Raji (cell line): ENCODE measurements around the gene IER5L.

Experiments used
- POLR2A ChIP-seq: IDR thresholded peaks from 2 replicates; pipeline ENCODE4 v1.6.1; 2011; ENCODE audit warnings: low read depth, low read length, control low read depth; ENCODE audit not compliant: insufficient read depth

IER5L gene

GRCh38 chr9:129209580-129209979, 31.5 kb upstream of the IER5L start:
- no peak for TF ChIP-seq POLR2A

DNA sequence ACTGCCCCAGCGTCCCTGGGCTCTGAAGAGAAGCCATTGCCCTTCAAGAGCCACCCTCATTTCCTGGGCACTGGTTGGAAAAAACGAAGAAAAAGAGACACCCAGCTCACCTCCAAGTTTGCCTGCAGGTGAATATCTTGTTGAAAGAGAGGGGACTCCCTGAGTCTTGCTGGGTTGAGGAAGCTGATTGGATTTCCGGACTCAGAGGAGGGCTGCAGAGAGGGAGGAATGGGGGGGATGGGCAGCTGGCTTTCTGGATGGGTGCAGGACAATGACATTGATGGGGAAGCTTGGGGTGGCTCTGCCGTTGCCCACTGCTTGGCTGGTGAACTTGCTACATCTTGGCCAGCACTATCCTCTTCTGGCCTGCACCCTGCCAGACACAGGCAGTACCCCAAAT, 31.0 kb upstream of the IER5L start:
- TF ChIP-seq POLR2A = no peak

- no peak for TF ChIP-seq POLR2A
These were observed 30.4 kb upstream of the IER5L start for GRCh38 chr9:129208207-129209032.

DNA sequence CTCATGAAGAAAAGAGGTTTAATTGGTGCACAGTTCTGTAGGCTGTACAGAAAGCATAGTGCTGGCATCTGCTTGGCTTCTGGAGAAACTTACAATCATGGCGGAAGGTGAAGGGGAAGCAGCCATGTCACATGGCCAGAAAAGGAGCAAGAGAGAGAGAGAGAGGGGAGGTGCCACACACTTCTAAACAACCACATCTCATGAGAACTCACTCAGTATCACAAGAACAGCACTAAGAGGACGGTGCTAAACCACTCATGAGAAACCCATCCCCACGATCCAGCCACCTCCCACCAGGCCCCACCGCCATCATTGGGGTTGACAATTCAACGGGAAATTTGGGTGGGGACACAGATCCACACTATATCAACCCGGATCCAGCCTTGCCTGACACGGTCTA, 28.8 kb upstream of the IER5L start:
- TF ChIP-seq POLR2A = no peak

- no peak for TF ChIP-seq POLR2A
These were observed 28.3 kb upstream of the IER5L start for GRCh38 chr9:129206401-129206800.

GRCh38 chr9:129204840-129205239, 26.8 kb upstream of the IER5L start:
- TF ChIP-seq POLR2A = no peak

- no peak for TF ChIP-seq POLR2A
These were observed 25.5 kb upstream of the IER5L start for GRCh38 chr9:129203556-129203909.

- TF ChIP-seq POLR2A = no peak
These were observed 24.8 kb upstream of the IER5L start for GRCh38 chr9:129202613-129203555.

GRCh38 chr9:129201866-129202265, 23.8 kb upstream of the IER5L start:
- TF ChIP-seq POLR2A = no peak

- no peak for TF ChIP-seq POLR2A
These were observed 23.2 kb upstream of the IER5L start for GRCh38 chr9:129201289-129201688.

DNA sequence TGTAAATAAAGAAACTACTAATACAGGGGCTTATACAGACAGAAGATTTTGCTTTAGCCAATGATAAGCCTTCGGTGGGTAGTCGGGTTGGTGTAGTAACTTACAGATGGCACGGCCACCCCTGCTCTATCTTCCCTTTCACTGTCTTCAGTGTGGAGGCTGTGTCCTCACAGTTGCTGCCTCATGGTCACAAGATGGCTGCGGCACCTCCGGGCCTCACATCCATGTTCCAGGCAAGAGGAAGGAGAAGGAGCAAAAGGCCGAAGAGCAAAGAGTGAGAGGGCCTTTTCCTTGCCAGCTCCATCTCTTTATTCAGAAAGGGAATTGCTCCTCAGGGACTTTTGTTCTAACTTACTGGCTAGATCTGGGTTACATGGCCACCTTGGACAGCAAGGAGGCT, 22.2 kb upstream of the IER5L start:
- TF ChIP-seq POLR2A = no peak

DNA sequence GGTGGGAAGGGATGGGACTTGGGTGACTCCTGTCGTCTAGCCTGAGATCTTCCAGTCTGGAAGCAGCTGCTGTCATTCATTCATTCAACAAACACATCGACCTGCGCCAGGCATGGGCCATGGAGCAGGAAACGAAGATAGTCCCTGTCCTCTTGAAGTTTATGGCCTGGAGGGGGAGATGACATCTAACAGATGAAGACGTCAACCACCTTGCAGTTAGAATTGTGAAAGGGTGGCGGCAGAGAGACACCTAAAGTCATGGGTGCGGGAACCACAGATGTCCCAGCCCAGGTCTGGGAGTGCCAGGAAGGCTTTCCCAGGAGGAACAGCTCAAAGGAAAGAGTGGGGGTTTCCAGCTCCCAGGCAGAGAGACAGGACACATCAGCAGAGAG, 21.0 kb upstream of the IER5L start:
- TF ChIP-seq POLR2A = no peak

- TF ChIP-seq POLR2A = no peak
These were observed 20.4 kb upstream of the IER5L start for GRCh38 chr9:129198319-129199043.

DNA sequence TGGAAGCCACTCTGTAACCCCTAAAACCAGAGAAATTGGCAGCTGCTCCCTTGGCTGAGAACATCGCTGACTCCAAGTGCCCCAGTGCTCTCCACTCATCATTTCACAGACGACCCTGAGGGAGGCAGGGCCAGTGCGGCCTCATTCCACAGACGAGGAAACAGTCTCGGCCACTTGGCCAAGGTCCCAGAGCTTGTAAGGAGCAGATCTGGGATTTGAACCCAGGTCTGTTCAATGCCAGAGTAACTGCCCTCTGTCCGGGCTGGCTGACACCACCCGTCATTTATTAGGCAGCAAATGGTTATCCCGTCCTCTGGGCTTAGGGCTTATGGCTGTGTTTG, 19.9 kb upstream of the IER5L start:
- TF ChIP-seq POLR2A = no peak

GRCh38 chr9:129195606-129196005, 17.5 kb upstream of the IER5L start:
- no peak for TF ChIP-seq POLR2A
